ENCODE results near the gene S100A16. TPM values are rescaled to one million over a fixed set of nuclear protein-coding genes. Genes with fewer than 3 reads are reported as not detected.
"Not testable (repeated sequence)": the region's sequence is repeated elsewhere in the genome, so short reads cannot be mapped to it uniquely, and the experiment has no call there.

S100A16 gene
- polyA plus RNA-seq, 4 donors: 91.7 to 107 (median 101) TPM

DNA sequence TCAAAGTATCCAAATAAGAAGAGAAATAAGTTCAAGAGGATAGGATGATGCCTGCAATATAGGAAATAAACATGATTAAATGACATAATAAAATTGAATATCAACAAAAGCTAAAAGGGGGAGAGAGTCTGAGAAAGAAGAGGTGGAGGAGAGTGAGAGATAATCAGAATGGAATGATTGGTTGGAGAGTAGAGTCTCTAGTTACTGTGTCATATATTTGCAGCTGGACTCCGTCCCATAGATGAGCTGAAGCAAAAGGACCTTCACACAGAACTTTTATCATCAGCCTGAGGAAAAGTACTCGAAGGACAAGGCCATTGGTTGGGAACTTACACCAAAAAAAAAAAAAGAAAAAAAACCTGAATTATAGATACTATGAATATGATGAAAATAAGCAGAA is 24.5 kb downstream of the S100A16 start:
- no peak for DNase-seq (ENCODE audit: low read depth in 4 of 4, low spot score in 3 of 4)

DNA sequence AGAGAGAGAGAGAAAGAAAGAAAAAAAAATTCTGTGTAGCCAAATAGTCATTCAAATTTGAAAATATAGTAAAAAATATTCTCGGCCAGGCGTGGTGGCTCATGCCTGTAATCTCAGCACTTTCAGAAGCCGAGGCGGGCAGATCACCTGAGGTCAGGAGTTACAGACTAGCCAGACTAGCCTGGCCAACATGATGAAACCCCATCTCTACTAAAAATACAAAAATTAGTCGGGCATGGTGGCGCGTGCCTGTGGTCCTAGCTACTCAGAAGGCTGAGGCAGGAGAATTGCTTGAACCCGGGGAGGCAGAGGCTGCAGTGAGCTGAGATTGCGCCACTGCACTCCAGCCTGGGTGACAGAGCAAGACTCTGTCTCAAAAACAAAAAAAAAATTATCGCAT is 24.9 kb downstream of the S100A16 start:
- DNase-seq (ENCODE audit: low read depth in 4 of 4, low spot score in 3 of 4): not testable (repeated sequence)

DNA sequence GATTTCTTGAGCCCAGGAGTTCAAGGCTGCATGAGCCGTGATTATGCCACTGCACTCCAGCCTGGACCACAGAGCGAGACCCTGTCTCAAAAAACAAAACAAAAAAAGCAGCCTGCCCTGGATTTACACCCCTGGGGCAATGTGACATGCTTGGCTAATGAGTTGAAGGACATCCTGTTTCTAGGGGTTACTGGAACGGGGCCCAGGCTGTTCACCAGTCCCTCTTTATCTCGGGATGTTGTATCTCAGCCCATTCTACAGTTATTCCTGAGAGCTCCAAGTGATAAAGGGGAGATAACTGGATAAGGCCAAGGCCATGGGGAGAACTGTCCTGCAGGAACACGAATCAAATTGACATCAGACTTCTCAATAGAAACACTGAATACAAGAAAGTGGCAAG is 25.6 kb downstream of the S100A16 start:
- DNase-seq (ENCODE audit: low read depth in 4 of 4, low spot score in 3 of 4): no peak

DNA sequence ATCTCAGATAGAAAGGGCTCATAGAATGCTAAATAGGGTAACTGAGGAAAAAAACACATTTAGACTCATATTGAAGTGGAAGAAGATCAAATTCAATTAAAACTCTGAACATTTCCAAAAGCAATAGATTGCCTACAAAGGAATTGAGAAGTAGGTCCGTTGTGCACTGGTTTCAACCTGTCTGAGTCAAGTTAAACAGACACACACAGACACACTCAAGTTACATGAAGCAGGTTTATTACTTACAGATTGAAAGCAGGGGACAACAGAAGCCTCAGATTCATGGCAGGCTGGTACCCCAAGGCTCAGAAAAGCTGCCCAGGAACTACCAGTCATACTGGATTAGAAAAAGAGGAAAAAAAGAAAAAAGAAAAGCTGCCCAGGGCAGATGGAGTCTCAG is 26.6 kb downstream of the S100A16 start:
- DNase-seq (ENCODE audit: low read depth in 4 of 4, low spot score in 3 of 4): no peak

DNA sequence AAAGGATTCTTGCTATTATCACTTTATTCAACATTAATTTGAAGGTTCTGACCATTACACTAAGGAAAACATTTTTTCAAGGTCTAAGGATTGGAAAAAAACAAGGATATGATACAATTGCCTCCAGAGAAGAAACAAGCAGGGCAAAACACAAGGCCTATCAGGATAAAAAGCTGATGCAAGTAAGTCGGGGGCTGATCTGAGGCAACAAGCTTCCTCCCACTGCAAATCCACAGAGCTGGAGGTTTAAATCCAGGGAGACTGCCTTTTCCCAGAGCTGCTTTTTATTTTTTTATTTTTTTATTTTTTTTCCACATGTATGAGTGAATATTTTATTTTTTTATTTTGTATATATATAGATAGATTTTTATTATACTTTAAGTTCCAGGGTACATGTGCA is 27.9 kb downstream of the S100A16 start:
- no peak for DNase-seq (ENCODE audit: low read depth in 4 of 4, low spot score in 3 of 4)

DNA sequence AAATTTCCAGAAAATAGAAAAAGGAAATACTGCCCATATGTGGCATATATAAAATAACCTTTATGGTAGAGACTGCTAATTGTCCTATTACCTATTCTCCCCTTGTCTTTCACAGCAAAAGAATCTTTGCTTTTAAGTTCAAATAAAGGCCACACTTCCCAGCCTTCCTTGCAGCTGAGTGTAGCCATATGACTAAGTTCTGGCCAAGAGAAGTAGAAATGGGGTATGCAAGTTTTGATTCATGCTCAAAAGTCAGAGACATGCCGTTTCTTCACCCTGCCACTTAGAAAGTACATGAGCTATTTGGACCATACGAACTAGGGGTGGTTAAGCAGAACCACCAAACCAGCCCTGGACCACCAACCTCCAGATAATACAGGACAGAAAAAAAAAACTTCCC is 29.0 kb downstream of the S100A16 start:
- DNase-seq (ENCODE audit: low read depth in 4 of 4, low spot score in 3 of 4): no peak

DNA sequence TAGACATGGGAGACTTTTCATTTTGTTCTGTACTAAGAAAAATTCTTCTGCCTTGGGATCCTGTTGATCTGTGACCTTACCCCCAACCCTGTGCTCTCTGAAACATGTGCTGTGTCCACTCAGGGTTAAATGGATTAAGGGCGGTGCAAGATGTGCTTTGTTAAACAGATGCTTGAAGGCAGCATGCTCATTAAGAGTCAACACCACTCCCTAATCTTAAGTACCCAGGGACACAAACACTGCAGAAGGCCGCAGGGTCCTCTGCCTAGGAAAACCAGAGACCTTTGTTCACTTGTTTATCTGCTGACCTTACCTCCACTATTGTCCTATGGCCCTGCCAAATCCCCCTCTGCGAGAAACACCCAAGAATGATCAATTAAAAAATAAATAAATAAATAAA is 29.4 kb downstream of the S100A16 start:
- DNase-seq (ENCODE audit: low read depth in 4 of 4, low spot score in 3 of 4): not testable (repeated sequence)

DNA sequence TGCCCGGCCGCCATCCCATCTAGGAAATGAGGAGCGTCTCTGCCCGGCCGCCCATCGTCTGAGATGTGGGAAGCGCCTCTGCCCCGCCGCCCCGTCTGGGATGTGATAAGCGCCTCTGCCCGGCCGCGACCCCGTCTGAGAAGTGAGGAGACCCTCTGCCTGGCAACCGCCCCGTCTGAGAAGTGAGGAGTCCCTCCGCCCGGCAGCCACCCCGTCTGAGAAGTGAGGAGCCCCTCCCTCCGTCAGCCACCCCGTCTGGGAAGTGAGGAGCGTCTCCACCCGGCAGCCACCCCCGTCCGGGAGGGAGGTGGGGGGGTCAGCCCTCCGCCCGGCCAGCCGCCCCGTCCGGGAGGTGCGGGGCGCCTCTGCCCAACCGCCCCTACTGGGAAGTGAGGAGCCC is 30.1 kb downstream of the S100A16 start:
- DNase-seq (ENCODE audit: low read depth in 4 of 4, low spot score in 3 of 4): not testable (repeated sequence)

DNA sequence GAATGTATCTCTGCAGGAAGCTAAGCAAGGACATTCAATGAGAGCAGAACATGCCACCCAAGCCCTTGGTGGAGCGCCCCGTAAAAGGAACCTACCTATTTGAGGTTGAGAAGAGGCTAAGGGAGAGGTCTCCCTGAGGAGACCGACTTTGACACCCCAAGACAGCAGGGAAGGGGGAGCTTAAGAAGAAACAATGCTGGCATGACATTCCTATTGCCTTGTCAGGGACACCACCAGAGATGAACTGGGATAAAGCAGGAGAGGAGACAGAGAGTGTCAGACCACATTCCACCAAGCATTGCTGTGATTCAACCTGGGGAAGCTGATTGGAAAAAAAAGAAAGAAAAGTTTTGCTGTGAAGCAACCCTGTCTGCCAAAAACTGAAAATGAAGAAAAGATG is 34.0 kb downstream of the S100A16 start:
- DNase-seq (ENCODE audit: low read depth in 4 of 4, low spot score in 3 of 4): no peak

DNA sequence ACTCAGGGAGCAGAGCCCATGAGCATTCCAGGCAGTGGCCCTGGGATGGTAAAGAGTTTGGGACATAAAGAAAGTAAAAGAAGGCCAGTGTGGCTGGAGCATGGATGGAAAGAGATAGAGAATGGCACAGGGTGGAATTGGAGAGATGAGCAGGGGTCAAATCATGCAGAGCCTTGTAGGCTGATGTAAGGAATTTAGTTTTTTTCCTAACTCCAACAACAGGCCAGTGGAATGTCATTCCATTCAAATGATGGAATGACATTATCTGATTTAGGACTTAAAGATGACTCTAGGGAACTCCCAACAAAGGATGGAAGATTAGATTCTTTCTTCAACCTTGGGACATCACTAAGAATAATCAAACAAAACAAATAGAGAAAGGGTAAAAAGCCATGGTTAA is 34.4 kb downstream of the S100A16 start:
- DNase-seq (ENCODE audit: low read depth in 4 of 4, low spot score in 3 of 4): no peak

DNA sequence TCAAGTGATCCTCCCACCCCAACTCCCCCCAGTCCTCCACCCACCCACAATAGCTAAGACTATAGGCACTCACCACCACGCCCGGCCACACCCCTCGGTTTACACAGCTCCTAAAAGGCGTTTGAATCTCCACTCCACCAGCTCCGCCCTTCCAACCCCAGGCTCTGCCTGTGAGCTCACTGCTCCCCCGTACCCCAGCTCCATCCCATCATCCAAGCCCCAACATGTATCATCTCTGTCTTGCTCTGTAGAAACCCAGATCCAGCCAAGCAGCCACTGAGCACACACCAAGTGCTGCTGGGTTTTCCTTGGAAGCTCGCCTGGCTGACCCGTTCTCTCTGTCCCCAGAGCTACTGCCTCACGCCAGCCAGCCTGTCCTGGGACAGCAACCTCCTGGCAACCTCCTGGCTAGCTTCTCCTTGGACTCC is 35.3 kb downstream of the S100A16 start:
- no peak for DNase-seq (ENCODE audit: low read depth in 4 of 4, low spot score in 3 of 4)

DNA sequence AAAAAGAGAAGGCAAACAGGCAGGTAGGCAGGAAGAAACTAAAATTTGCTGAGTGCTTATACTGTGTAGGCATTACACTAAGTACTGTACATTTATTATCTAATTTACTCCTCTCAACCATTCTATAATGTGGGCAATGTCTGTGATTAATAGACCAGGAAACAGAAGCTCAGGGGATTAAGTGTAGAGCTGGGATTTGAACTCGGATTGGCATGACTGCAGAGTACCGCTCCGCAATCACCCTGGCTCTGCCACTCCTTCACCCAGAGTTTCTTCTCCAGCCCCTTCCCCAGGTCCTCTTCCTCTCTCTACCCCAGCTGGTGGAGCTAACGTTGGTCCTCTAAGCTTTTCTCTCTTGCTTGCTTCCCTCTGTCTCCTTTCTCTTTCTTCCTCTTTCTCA is 35.8 kb downstream of the S100A16 start:
- no peak for DNase-seq (ENCODE audit: low read depth in 4 of 4, low spot score in 3 of 4)

DNA sequence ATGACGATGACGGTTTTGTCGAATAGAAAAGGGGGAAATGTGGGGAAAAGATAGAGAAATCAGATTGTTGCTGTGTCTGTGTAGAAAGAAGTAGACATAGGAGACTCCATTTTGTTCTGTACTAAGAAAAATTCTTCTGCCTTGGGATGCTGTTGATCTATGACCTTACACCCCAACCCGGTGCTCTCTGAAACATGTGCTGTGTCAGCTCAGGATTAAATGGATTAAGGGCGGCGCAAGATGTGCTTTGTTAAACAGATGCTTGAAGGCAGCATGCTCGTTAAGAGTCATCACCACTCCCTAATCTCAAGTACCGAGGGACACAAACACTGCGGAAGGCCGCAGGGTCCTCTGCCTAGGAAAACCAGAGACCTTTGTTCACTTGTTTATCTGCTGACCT is 37.4 kb downstream of the S100A16 start:
- not testable (repeated sequence) for DNase-seq (ENCODE audit: low read depth in 4 of 4, low spot score in 3 of 4)

DNA sequence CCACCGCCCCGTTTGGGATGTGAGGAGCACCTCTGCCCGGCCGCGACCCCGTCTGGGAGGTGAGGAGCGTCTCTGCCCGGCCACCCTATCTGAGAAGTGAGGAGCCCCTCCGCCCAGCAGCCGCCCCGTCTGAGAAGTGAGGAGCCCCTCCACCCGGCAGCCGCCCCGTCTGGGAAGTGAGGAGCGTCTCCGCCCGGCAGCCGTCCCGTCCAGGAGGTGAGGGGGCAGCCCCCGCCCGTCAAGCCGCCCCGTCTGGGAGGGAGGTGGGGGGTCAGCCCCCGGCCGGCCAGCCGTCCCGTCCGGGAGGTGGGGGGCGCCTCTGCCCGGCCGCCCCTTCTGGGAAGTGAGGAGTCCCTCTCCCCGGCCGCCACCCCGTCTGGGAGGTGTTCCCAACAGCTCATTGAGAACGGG is 37.9 kb downstream of the S100A16 start:
- not testable (repeated sequence) for DNase-seq (ENCODE audit: low read depth in 4 of 4, low spot score in 3 of 4)

DNA sequence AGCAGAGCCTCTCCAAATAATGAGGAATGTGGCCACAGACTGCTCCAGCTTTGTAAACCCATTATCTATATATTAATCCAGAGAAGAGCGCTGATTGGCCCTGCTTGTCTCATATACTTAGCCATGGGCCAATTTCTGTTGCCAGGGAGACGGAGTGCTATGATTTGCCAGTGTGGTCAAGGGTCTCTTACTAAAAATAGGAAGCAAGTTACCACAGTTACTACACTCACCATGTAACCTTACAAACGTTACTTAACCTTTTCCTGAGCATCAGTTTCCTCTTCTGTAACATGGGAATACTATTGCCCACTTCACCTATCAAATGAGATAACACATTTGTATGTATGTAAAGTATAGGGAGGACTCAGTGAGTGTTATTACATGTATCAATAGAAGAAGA is 39.6 kb downstream of the S100A16 start:
- DNase-seq (ENCODE audit: low read depth in 4 of 4, low spot score in 3 of 4): no peak

DNA sequence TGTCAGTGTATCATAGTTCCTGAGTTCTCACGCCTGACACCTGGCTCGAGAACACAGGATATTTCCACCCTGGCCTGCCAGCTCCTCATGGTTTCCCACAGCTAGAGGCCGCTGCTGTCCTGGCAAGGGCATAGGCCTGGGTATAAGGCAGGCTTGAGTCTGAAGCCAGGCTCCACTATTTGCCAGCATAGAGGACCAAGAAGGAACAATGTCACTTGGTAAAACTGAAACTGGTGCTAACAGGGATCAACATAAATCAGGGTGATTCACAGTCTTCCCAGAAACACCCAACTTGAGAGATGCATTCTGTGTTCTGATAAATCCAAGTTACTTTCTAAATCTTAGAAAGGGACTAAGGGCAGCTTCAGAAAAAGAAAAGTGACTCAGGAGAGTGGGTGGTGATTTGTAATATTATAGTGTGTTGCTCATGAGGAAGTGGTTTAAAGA is 40.3 kb downstream of the S100A16 start:
- DNase-seq (ENCODE audit: low read depth in 4 of 4, low spot score in 3 of 4): peak in 1 of 4 donors; percentile 45

DNA sequence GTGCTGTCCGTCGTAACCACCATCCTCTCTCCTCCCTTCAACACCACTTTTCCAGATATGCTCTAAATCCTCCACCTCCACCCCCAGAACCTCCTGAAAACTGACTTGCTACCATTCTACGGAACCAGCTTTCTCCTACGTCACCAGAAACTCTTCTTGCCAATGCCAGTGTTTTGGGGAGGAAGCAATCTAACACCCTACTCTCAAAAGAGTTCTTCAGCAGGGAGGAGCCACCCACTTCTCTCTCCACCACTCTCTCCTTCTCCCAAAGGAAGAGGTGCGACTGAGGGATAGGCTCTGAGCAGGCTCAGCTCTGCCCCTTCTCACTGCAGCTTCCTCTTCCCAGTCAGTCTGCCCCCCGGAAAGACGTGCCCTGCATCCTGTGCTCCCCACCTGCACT is 41.2 kb downstream of the S100A16 start:
- DNase-seq (ENCODE audit: low read depth in 4 of 4, low spot score in 3 of 4): no peak

DNA sequence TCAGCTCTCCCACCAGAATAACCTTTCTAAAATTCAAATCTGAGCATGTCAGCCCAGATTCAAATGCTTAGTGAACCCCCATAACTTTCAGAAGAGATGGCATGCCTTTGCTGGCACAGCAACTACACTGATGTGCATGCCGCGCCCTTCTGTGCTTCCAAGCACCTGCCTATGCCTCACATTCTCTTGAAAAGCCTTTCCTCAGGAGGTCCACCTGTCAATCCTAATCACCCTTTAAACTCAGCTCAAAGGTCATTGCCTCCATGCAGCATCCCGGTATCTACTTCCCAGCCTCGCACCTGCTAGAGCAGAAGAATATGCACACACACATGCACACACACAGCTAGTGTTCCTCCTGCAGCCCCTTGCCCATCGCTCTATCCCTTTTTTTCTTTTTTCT is 42.1 kb downstream of the S100A16 start:
- no peak for DNase-seq (ENCODE audit: low read depth in 4 of 4, low spot score in 3 of 4)

DNA sequence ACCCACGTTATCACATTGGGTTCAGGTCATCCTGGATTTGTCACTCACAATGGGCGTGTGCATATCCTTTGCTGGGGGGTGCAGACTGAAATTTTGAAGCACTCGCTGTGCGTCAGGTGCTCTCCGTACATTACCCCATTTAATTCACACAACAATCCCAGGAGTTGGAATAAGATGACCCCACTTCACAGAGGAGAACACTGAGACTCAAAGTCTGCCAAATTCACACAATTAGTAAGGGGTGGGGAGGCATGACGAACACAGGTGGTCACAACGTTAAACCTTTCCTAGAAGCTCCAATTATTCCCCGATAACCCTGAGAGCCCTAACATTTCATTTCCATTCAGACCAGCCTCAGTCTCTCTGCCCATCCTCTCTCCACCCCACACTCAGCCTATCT is 43.5 kb downstream of the S100A16 start:
- no peak for DNase-seq (ENCODE audit: low read depth in 4 of 4, low spot score in 3 of 4)

DNA sequence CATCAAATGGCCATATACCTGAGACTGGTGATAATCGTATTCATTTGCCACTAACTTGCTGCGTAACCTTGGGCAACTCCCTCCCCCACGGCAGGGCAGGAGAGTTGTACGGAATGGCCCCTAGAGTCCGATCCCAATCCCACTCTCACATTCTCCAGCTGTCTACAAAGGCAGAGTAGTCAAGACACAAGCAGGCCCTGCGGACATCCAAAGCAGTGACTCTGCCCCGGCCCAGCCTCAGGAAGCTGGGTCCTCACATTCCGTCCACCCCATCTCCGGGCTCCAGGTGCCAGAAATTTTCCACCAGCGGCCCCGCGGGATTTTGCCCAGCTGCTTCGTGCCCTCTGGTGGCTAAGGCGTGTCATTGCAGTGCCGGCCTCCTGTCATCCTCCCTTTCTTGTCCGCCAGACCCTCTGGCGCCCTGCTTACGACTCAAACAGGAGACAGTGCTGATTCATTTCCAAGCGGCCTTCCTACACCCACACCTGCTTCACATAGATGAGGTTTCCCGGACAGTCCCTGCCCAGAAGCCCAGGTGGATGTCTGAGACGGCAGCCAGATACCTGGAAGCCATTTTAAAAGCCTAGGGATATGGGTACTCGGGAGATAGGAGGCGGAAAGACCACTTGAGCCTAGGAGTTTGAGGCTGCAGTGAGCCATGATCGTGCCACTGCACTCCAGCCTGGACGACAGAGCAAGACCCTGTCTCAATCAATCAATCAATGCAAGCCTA is 44.4 kb downstream of the S100A16 start:
- DNase-seq (ENCODE audit: low read depth in 4 of 4, low spot score in 3 of 4): peak in 3 of 4 donors; percentile 73 to 78 (median 78)

DNA sequence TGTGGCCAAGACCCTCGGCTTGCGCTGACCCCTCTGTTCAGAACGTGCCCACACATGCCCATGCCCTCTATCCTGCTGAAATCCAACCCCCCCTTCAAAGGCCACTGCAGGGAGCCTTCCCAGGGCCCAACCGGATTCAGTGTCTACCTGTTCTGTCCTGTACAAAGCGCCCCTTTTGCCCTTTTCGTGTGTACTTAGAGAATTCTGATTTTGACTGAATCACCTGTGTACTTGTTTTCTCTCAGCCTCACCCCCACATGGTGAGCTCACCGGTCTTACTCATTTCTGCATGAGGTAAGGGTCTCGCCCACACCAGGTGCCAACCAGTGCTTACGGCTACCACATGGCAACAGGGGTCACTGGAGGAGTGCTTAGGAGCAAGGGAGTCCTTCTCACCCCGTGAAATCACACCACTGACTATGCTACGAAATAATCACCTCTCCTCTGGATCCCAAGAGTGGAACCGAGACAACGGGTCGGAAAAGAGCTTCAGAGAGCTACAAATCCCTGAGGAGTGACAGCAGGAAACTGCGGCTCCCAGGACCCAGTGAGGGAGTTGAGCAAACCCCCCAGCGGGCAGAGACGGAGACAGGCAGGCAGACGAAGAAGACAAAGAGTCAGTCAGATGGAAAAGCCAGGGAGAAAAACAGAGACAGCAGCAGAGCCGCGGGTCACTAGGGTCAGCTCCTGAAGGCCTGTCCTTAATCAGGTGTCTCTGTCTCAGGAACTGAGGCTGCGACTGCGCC is 45.1 kb downstream of the S100A16 start:
- no peak for DNase-seq (ENCODE audit: low read depth in 4 of 4, low spot score in 3 of 4)

Measured in left renal pelvis (tissue), 4 donors.